Ishikawa (cell line): ENCODE data around the gene RBM42.

Experiments used
- CEBPB ChIP-seq: IDR thresholded peaks from 2 replicates; pipeline ENCODE4 v1.6.1; 2012
- CREB1 ChIP-seq: IDR thresholded peaks from 2 replicates; pipeline ENCODE4 v1.6.1; 2012; ENCODE audit warnings: low read depth
- EGR1 ChIP-seq: IDR thresholded peaks from 2 replicates; pipeline ENCODE4 v1.6.1; 2012
- EP300 ChIP-seq: IDR thresholded peaks from 2 replicates; pipeline ENCODE4 v1.6.1; 2012; ENCODE audit warnings: borderline replicate concordance
- FOXM1 ChIP-seq: IDR thresholded peaks from 2 replicates; pipeline ENCODE4 v1.6.1; 2012; ENCODE audit warnings: low read depth, borderline replicate concordance
- MAX ChIP-seq: IDR thresholded peaks from 2 replicates; pipeline ENCODE4 v1.6.1; 2012
- NFIC ChIP-seq: IDR thresholded peaks from 2 replicates; pipeline ENCODE4 v1.6.1; 2012
- RAD21 ChIP-seq: IDR thresholded peaks from 2 replicates; pipeline ENCODE4 v1.6.1; 2012; ENCODE audit warnings: low read depth
- REST ChIP-seq: IDR thresholded peaks from 2 replicates; pipeline ENCODE4 v1.6.1; 2012; ENCODE audit warnings: low read depth, mild to moderate bottlenecking
- TAF1 ChIP-seq: IDR thresholded peaks from 2 replicates; pipeline ENCODE4 v1.6.1; 2012; ENCODE audit warnings: low read depth, mild to moderate bottlenecking
- TCF12 ChIP-seq: IDR thresholded peaks from 2 replicates; pipeline ENCODE4 v1.6.1; 2012; ENCODE audit warnings: low read depth
- TEAD4 ChIP-seq: IDR thresholded peaks from 2 replicates; pipeline ENCODE4 v1.6.1; 2012
- USF1 ChIP-seq: IDR thresholded peaks from 2 replicates; pipeline ENCODE4 v1.6.1; 2012
- YY1 ChIP-seq: IDR thresholded peaks from 2 replicates; pipeline ENCODE4 v1.6.1; 2012; ENCODE audit warnings: low read depth
- ZBTB7A ChIP-seq: IDR thresholded peaks from 2 replicates; pipeline ENCODE4 v1.6.1; 2012; ENCODE audit warnings: low read depth

Gene RBM42

GRCh38 chr19:35665604-35666003 is 36.8 kb downstream of the RBM42 start:
- TF ChIP-seq MAX (no peak), FOXM1 (no peak), TAF1 (no peak), REST (no peak), ZBTB7A (no peak), EP300 (no peak), TCF12 (no peak), TEAD4 (no peak), CREB1 (no peak), USF1 (no peak), RAD21 (no peak), EGR1 (no peak), CEBPB (no peak), YY1 (no peak), NFIC (no peak)

GRCh38 chr19:35666251-35666913 is 37.5 kb downstream of the RBM42 start, which contains the start of gene UPK1A:
TSS of gene UPK1A (plus strand) at chr19:35666517. CDS start at chr19:35666813, 296 bp downstream.
- TF ChIP-seq RAD21, result no peak
- TF ChIP-seq REST, result no peak
- no peak for TF ChIP-seq EP300
- TF ChIP-seq EGR1, result no peak
- TF ChIP-seq FOXM1, result no peak
- no peak for TF ChIP-seq CEBPB
- no peak for TF ChIP-seq YY1
- TF ChIP-seq TCF12, result no peak
- TF ChIP-seq MAX, result no peak
- TF ChIP-seq USF1, result no peak

GRCh38 chr19:35669566-35669965 is 40.7 kb downstream of the RBM42 start:
- TF ChIP-seq EGR1 (no peak), ZBTB7A (no peak), USF1 (no peak), EP300 (no peak), CEBPB (no peak), TCF12 (no peak), RAD21 (no peak)

GRCh38 chr19:35669974-35670373 is 41.1 kb downstream of the RBM42 start:
- TF ChIP-seq TAF1, result no peak
- TF ChIP-seq NFIC, result no peak
- TF ChIP-seq USF1, result no peak
- no peak for TF ChIP-seq FOXM1
- no peak for TF ChIP-seq EP300
- no peak for TF ChIP-seq EGR1
- no peak for TF ChIP-seq YY1
- TF ChIP-seq TCF12, result no peak
- no peak for TF ChIP-seq RAD21
- TF ChIP-seq ZBTB7A, result no peak
- no peak for TF ChIP-seq REST
- TF ChIP-seq MAX, result no peak
- no peak for TF ChIP-seq CREB1
- TF ChIP-seq TEAD4, result no peak
